A673 (cell line): ENCODE data around the gene TMEM170A. TPM values are rescaled to one million over a fixed set of nuclear protein-coding genes. Genes with fewer than 3 reads are reported as not detected.

Experiments used
- BruUV-seq: library from RNA; stranded (reverse); fragments of 400-500 nt; replicated peaks from 2 replicates; lab custom pipeline; 2021; lab: Mats Ljungman, UMichigan
- CTCF ChIA-PET: fragments of 300-600 bp; sonication (Branson Sonifier 250); formaldehyde crosslinking; loops from one replicate; lab custom pipeline; 2022; ENCODE audit warnings: antibody characterized with exemption; lab: Charles Lee
- POLR2A ChIA-PET: fragments of 300-600 bp; sonication (Branson Sonifier 250); formaldehyde crosslinking; loops from one replicate; lab custom pipeline; 2022; ENCODE audit warnings: antibody characterized with exemption; ENCODE audit not compliant: low non-redundant PET; lab: Charles Lee
- DNase-seq: peaks from one replicate; pipeline ENCODE4 v3.0.0-alpha.2; 2015; ENCODE audit warnings: low spot score
- H3K27ac ChIP-seq: fragments of 200-600 bp; sonication (generic); 2 replicates; pipeline ENCODE4 v1.5.1; 2016; ENCODE audit warnings: mixed run types, low read depth, mild to moderate bottlenecking, mixed read lengths, antibody characterized with exemption, low read length; ENCODE audit not compliant: poor library complexity, severe bottlenecking
- H3K27me3 ChIP-seq: fragments of 200-600 bp; sonication (generic); replicated peaks from 2 replicates; pipeline ENCODE4 v1.6.1; 2017; ENCODE audit warnings: mixed run types, low read depth, mild to moderate bottlenecking, mixed read lengths, antibody characterized with exemption, low read length; ENCODE audit not compliant: insufficient read depth, poor library complexity
- H3K36me3 ChIP-seq: fragments of 200-600 bp; sonication (generic); 2 replicates; pipeline ENCODE4 v1.6.1; 2016; ENCODE audit warnings: mixed run types, mild to moderate bottlenecking, mixed read lengths, antibody characterized with exemption, low read length; ENCODE audit not compliant: insufficient read depth, poor library complexity, severe bottlenecking
- H3K4me1 ChIP-seq: fragments of 200-600 bp; sonication (generic); 2 replicates; pipeline ENCODE4 v1.6.1; 2017; ENCODE audit warnings: mixed run types, mild to moderate bottlenecking, mixed read lengths, antibody characterized with exemption, low read length; ENCODE audit not compliant: insufficient read depth, poor library complexity, severe bottlenecking
- H3K4me3 ChIP-seq: fragments of 200-600 bp; sonication (generic); 2 replicates; pipeline ENCODE4 v1.5.1; 2016; ENCODE audit warnings: low read depth, mixed run types, mild to moderate bottlenecking, mixed read lengths, low read length; ENCODE audit not compliant: poor library complexity, severe bottlenecking
- H3K9me3 ChIP-seq: fragments of 200-600 bp; sonication (generic); 2 replicates; pipeline ENCODE4 v1.6.1; 2016; ENCODE audit warnings: mixed run types, low read depth, mild to moderate bottlenecking, mixed read lengths, antibody characterized with exemption, low read length; ENCODE audit not compliant: poor library complexity, severe bottlenecking
- CTCF ChIP-seq: fragments of 300-800, 200-600 bp; sonication (generic); conservative IDR thresholded peaks from 2 replicates; pipeline ENCODE4 v1.5.1; 2017; ENCODE audit warnings: low read depth, mild to moderate bottlenecking, antibody characterized with exemption, low read length, moderate library complexity, mixed read lengths
- EZH2 ChIP-seq: fragments of 200-600 bp; sonication (generic); IDR thresholded peaks from 2 replicates; pipeline ENCODE4 v1.6.1; 2017; ENCODE audit warnings: borderline replicate concordance, low read depth, mild to moderate bottlenecking, mixed read lengths, antibody characterized with exemption, low read length; ENCODE audit not compliant: poor library complexity, severe bottlenecking
- intact Hi-C: fragments of 100-400 bp; cut with micrococcal nuclease; formaldehyde crosslinking; loops from one replicate; pipeline ENCODE4 v1.10.0; 2022; ENCODE audit not compliant: unreplicated experiment
- total RNA-seq: library from RNA; stranded (reverse); gene quantifications from 2 replicates; pipeline ENCODE4 v1.2.3, GENCODE V29; 2021

Gene TMEM170A
- total RNA-seq, 1 experiment from 2014 or later = 25.9 TPM

- TF ChIP-seq EZH2 = no peak
- TF ChIP-seq CTCF = no peak
Observed at GRCh38 chr16:75452464-75453190, 11.9 kb downstream of the TMEM170A start.

GRCh38 chr16:75446416-75446815 lies 18.1 kb downstream of the TMEM170A start:
- POLR2A ChIA-PET = no interaction called here

More at GRCh38 chr16:75452464-75453190, 11.9 kb downstream of the TMEM170A start:
- no TSS peak for BruUV-seq
- peaks cover 4% of the 10 kb centered on the region for H3K4me1 ChIP-seq
- no peaks in the 10 kb centered on the region for H3K9me3 ChIP-seq
- H3K27me3 ChIP-seq = no peaks in the 10 kb centered on the region
- intact Hi-C loops = no loop called here
- no peak overlapping the region for H3K27ac ChIP-seq
- H3K4me3 ChIP-seq = no peak overlapping the region
- CTCF ChIA-PET = no interaction called here
- peaks cover 10% of the 10 kb centered on the region for H3K36me3 ChIP-seq
- DNase-seq = no peak
- POLR2A ChIA-PET = no interaction called here

GRCh38 chr16:75445298-75445697 lies 19.2 kb downstream of the TMEM170A start:
- DNase-seq = no peak
- CTCF ChIA-PET = interaction anchor here (1.0 kb wide), 1 partner anchor 19 kb away, joined by 4 read pairs; no protein-coding TSS in a partner anchor
- peaks cover 11% of the 10 kb centered on the region for H3K4me1 ChIP-seq
- H3K27ac ChIP-seq = no peak overlapping the region
- intact Hi-C loops = no loop called here
- H3K4me3 ChIP-seq = no peak overlapping the region
- POLR2A ChIA-PET = interaction anchor here (0.7 kb wide), 1 partner anchor 136 kb away, joined by 8 read pairs; no protein-coding TSS in a partner anchor
- H3K36me3 ChIP-seq = peaks cover 8% of the 10 kb centered on the region
- H3K27me3 ChIP-seq = no peaks in the 10 kb centered on the region
- no peaks in the 10 kb centered on the region for H3K9me3 ChIP-seq
- no TSS peak for BruUV-seq
- TF ChIP-seq CTCF = no peak
- TF ChIP-seq EZH2 = no peak

More at GRCh38 chr16:75446416-75446815, 18.1 kb downstream of the TMEM170A start:
- Histone ChIP-seq H3K4me1 (peaks cover 11% of the 10 kb centered on the region), H3K27me3 (no peaks in the 10 kb centered on the region), H3K36me3 (peaks cover 16% of the 10 kb centered on the region), H3K4me3 (no peak overlapping the region), H3K9me3 (no peaks in the 10 kb centered on the region), H3K27ac (no peak overlapping the region)
- CTCF ChIA-PET = interaction anchor here (0.7 kb wide), 1 partner anchor 40 kb away, joined by 4 read pairs; no protein-coding TSS in a partner anchor
- no peak for DNase-seq
- no peak for TF ChIP-seq CTCF
- TF ChIP-seq EZH2 = no peak
- BruUV-seq = no TSS peak
- intact Hi-C loops = no loop called here
